T-cell (primary cell): ENCODE results near the gene TNNT3. TPM values are rescaled to one million over a fixed set of nuclear protein-coding genes. Genes with fewer than 3 reads are reported as not detected.

Experiments
- ATAC-seq, 4 experiments: fragments of 200-7000 bp in 3 of 4; fragments of 150-1000 bp in 1 of 4; cut with Tn5 transposase; replicated peaks in 1 of 4; 1 replicate in 3 of 4; 2 replicates in 1 of 4; pipeline ENCODE4 v1.10.0; 2021; ENCODE audit warnings: moderate library complexity in 3 of 4, mild to moderate bottlenecking in 2 of 4, moderate number of reproducible peaks in 1 of 4
- CTCF ChIA-PET, 2 donors: fragments of 300-600 bp; sonication (Branson Sonifier 250); formaldehyde crosslinking; loops; one replicate each; lab custom pipeline; 2022; ENCODE audit warnings: antibody characterized with exemption in 2 of 2; lab: Charles Lee
- POLR2A ChIA-PET, 2 donors: fragments of 300-600 bp; sonication (Branson Sonifier 250); formaldehyde crosslinking; loops; one replicate each; lab custom pipeline; 2022; ENCODE audit warnings: antibody characterized with exemption in 2 of 2; lab: Charles Lee
- DNase-seq, 35 experiments: peaks; one replicate each; pipeline versions ENCODE4 v3.0.0 to v3.0.0-alpha.2; 2013 to 2023
- H3K27ac ChIP-seq: one replicate; pipeline ENCODE4 v1.5.1; 2013; ENCODE audit warnings: low read length
- H3K27me3 ChIP-seq, 2 experiments: replicated peaks in 1 of 2; 1 replicate in 1 of 2; 2 replicates in 1 of 2; pipeline versions ENCODE4 v1.6.1 to v1.7.0; 2013; ENCODE audit warnings: low read length in 1 of 2, mixed read lengths in 1 of 2; ENCODE audit not compliant: control insufficient read depth in 2 of 2, insufficient read depth in 2 of 2; ENCODE audit errors: extremely low read depth in 1 of 2
- H3K36me3 ChIP-seq, 2 donors: 1 replicate in 1 of 2; 2 replicates in 1 of 2; pipeline versions ENCODE4 v1.6.1 to v1.7.0; 2013; ENCODE audit warnings: low read length in 1 of 2; ENCODE audit not compliant: control insufficient read depth in 2 of 2, insufficient read depth in 1 of 2; ENCODE audit errors: extremely low read depth in 1 of 2
- H3K4me1 ChIP-seq, 2 experiments: 1 replicate in 1 of 2; 2 replicates in 1 of 2; pipeline versions ENCODE4 v1.6.1 to v1.7.0; 2013; ENCODE audit warnings: low read length in 2 of 2, mixed read lengths in 1 of 2; ENCODE audit not compliant: insufficient read depth in 2 of 2, control insufficient read depth in 1 of 2; ENCODE audit errors: extremely low read depth in 1 of 2
- H3K4me3 ChIP-seq, 2 donors: 1 replicate in 1 of 2; 2 replicates in 1 of 2; pipeline versions ENCODE4 v1.5.1 to v1.7.0; 2013; ENCODE audit warnings: mild to moderate bottlenecking in 2 of 2, low read length in 1 of 2, moderate library complexity in 1 of 2; ENCODE audit not compliant: control insufficient read depth in 1 of 2; ENCODE audit errors: extremely low read depth in 1 of 2
- H3K9me3 ChIP-seq: 2 replicates; pipeline ENCODE4 v1.7.0; 2013
- H3K27ac Mint-ChIP-seq, 2 donors: one replicate each; pipeline ENCODE4 v1.8.0; 2020 to 2021; ENCODE audit warnings: mild to moderate bottlenecking in 2 of 2, mixed read lengths in 2 of 2
- H3K27me3 Mint-ChIP-seq, 2 donors: one replicate each; pipeline ENCODE4 v1.8.0; 2021 to 2022; ENCODE audit warnings: mixed read lengths in 2 of 2
- H3K36me3 Mint-ChIP-seq: one replicate; pipeline ENCODE4 v1.8.0; 2021; ENCODE audit warnings: mixed read lengths
- H3K4me1 Mint-ChIP-seq, 3 donors: one replicate each; pipeline ENCODE4 v1.8.0; 2020 to 2022; ENCODE audit warnings: mixed read lengths in 3 of 3, mild to moderate bottlenecking in 1 of 3
- H3K4me3 Mint-ChIP-seq, 3 donors: one replicate each; pipeline ENCODE4 v1.8.0; 2020 to 2022; ENCODE audit warnings: mild to moderate bottlenecking in 3 of 3, mixed read lengths in 3 of 3, moderate library complexity in 3 of 3
- H3K9me3 Mint-ChIP-seq, 3 donors: one replicate each; pipeline ENCODE4 v1.8.0; 2020 to 2022; ENCODE audit warnings: mixed read lengths in 3 of 3
- WGBS: methylation state at CpG from one replicate; pipeline ENCODE4 v1.1.5; 2013; ENCODE audit warnings: missing lambda C conversion rate; ENCODE audit not compliant: insufficient coverage; 5-methylcytosine and 5-hydroxymethylcytosine counted together
- total RNA-seq, 35 experiments: library from RNA in 6 of 35; stranded (reverse) in 6 of 35; fragments of 120-200 nt in 1 of 35; gene quantifications; one replicate each; pipeline versions ENCODE4 v1.2.1 to v1.2.4 and lab custom pipeline; 2013 to 2026

TNNT3 gene
- total RNA-seq, 5 donors from 2014 or later (not counting 1 experiment from before 2014, with no cell fraction given): 15.9 to 22.1 (median 18.2) TPM

- no peaks in the 10 kb centered on the region for H3K9me3 ChIP-seq
- no peak overlapping the region for H3K27ac Mint-ChIP-seq
- H3K36me3 ChIP-seq: no peaks in the 10 kb centered on the region
- H3K4me1 Mint-ChIP-seq: no peaks in the 10 kb centered on the region
- H3K27me3 Mint-ChIP-seq: no peaks in the 10 kb centered on the region
- ChIA-PET POLR2A (no interaction called here), CTCF (no interaction called here)
- no peak for DNase-seq
- no peaks in the 10 kb centered on the region for H3K9me3 Mint-ChIP-seq
- H3K27ac ChIP-seq: no peak overlapping the region
- no peak overlapping the region for H3K4me3 ChIP-seq
- ATAC-seq: no peak
- WGBS: no CpG with 5 or more reads among the region's 18 CpGs
- H3K27me3 ChIP-seq: no peaks in the 10 kb centered on the region
- no peaks in the 10 kb centered on the region for H3K36me3 Mint-ChIP-seq
- no peak overlapping the region for H3K4me3 Mint-ChIP-seq
- no peaks in the 10 kb centered on the region for H3K4me1 ChIP-seq
Measured at GRCh38 chr11:1958367-1958766, 38.9 kb downstream of the TNNT3 start.

GRCh38 chr11:1959786-1960185 is 40.3 kb downstream of the TNNT3 start:
- H3K27me3 Mint-ChIP-seq: no peaks in the 10 kb centered on the region
- Histone ChIP-seq H3K27me3 (no peaks in the 10 kb centered on the region), H3K4me1 (no peaks in the 10 kb centered on the region), H3K4me3 (no peak overlapping the region), H3K36me3 (no peaks in the 10 kb centered on the region), H3K27ac (no peak overlapping the region), H3K9me3 (no peaks in the 10 kb centered on the region)
- no peak for DNase-seq
- ChIA-PET POLR2A (no interaction called here), CTCF (no interaction called here)
- no CpG with 5 or more reads among the region's 17 CpGs for WGBS
- no peak for ATAC-seq
- no peaks in the 10 kb centered on the region for H3K9me3 Mint-ChIP-seq
- H3K4me1 Mint-ChIP-seq: no peaks in the 10 kb centered on the region
- H3K36me3 Mint-ChIP-seq: no peaks in the 10 kb centered on the region
- no peak overlapping the region for H3K4me3 Mint-ChIP-seq
- no peak overlapping the region for H3K27ac Mint-ChIP-seq

GRCh38 chr11:1963864-1964263 is 44.4 kb downstream of the TNNT3 start:
- no peaks in the 10 kb centered on the region for H3K27me3 Mint-ChIP-seq
- CTCF ChIA-PET: no interaction called here
- no peaks in the 10 kb centered on the region for H3K36me3 ChIP-seq
- no peaks in the 10 kb centered on the region for H3K36me3 Mint-ChIP-seq
- ATAC-seq (no peak), DNase-seq (no peak)
- WGBS: no CpG with 5 or more reads among the region's 20 CpGs
- H3K9me3 Mint-ChIP-seq: no peaks in the 10 kb centered on the region
- H3K27ac Mint-ChIP-seq: no peak overlapping the region
- POLR2A ChIA-PET: no interaction called here
- no peaks in the 10 kb centered on the region for H3K9me3 ChIP-seq
- H3K4me3 Mint-ChIP-seq: no peak overlapping the region
- no peaks in the 10 kb centered on the region for H3K4me1 Mint-ChIP-seq
- H3K4me3 ChIP-seq: no peak overlapping the region
- H3K27me3 ChIP-seq: no peaks in the 10 kb centered on the region
- no peaks in the 10 kb centered on the region for H3K4me1 ChIP-seq
- no peak overlapping the region for H3K27ac ChIP-seq

DNA sequence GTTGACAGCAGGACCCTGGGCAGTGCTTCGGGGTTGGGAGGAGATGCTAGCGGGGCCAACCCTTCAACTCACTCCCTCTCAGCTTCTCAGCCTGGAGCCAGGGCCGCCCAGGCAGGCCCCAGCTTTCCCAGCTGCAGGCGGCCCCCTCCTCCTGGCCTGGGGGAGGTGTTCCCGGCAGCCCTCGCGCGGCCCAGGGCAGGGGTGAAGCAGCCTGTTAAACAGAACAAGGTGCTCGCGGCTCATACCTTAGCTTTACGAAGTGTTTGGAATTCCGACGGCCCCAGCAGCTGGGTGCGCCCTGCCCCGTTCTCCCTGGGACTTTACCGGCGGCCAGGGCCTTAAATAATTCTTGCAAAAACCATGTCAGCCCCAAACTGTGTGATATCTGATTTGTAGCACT is 44.8 kb downstream of the TNNT3 start:
- no peak overlapping the region for H3K4me3 Mint-ChIP-seq
- POLR2A ChIA-PET: no interaction called here

GRCh38 chr11:1964955-1965354 is 45.5 kb downstream of the TNNT3 start:
- ChIA-PET POLR2A (no interaction called here), CTCF (no interaction called here)
- H3K4me3 Mint-ChIP-seq: no peak overlapping the region
- Histone ChIP-seq H3K9me3 (no peaks in the 10 kb centered on the region), H3K27ac (no peak overlapping the region), H3K4me1 (no peaks in the 10 kb centered on the region), H3K4me3 (no peak overlapping the region), H3K36me3 (no peaks in the 10 kb centered on the region), H3K27me3 (no peaks in the 10 kb centered on the region)
- H3K4me1 Mint-ChIP-seq: no peaks in the 10 kb centered on the region
- H3K36me3 Mint-ChIP-seq: no peaks in the 10 kb centered on the region
- H3K27me3 Mint-ChIP-seq: no peaks in the 10 kb centered on the region
- no CpG with 5 or more reads among the region's 20 CpGs for WGBS
- H3K27ac Mint-ChIP-seq: no peak overlapping the region
- no peaks in the 10 kb centered on the region for H3K9me3 Mint-ChIP-seq
- DNase-seq (no peak), ATAC-seq (no peak)

More for the DNA sequence above, 44.8 kb downstream of the TNNT3 start:
- Mint-ChIP-seq H3K4me1 (no peaks in the 10 kb centered on the region), H3K27me3 (no peaks in the 10 kb centered on the region), H3K9me3 (no peaks in the 10 kb centered on the region), H3K36me3 (no peaks in the 10 kb centered on the region), H3K27ac (no peak overlapping the region)
- no peaks in the 10 kb centered on the region for H3K36me3 ChIP-seq
- H3K4me1 ChIP-seq: no peaks in the 10 kb centered on the region
- H3K27ac ChIP-seq: no peak overlapping the region
- no CpG with 5 or more reads among the region's 17 CpGs for WGBS
- no peak overlapping the region for H3K4me3 ChIP-seq
- no peaks in the 10 kb centered on the region for H3K9me3 ChIP-seq
- CTCF ChIA-PET: no interaction called here
- ATAC-seq (no peak), DNase-seq (no peak)
- H3K27me3 ChIP-seq: no peaks in the 10 kb centered on the region

- Mint-ChIP-seq H3K27me3 (no peaks in the 10 kb centered on the region), H3K4me1 (no peaks in the 10 kb centered on the region), H3K27ac (no peak overlapping the region), H3K4me3 (no peak overlapping the region), H3K9me3 (no peaks in the 10 kb centered on the region), H3K36me3 (no peaks in the 10 kb centered on the region)
- H3K4me3 ChIP-seq: no peak overlapping the region
- CTCF ChIA-PET: no interaction called here
- POLR2A ChIA-PET: no interaction called here
- H3K27ac ChIP-seq: no peak overlapping the region
- DNase-seq (no peak), ATAC-seq (no peak)
- H3K36me3 ChIP-seq: no peaks in the 10 kb centered on the region
- no peaks in the 10 kb centered on the region for H3K27me3 ChIP-seq
- H3K9me3 ChIP-seq: no peaks in the 10 kb centered on the region
- WGBS: no CpG with 5 or more reads among the region's 18 CpGs
- H3K4me1 ChIP-seq: no peaks in the 10 kb centered on the region
Measured at GRCh38 chr11:1966531-1966930, 47.0 kb downstream of the TNNT3 start.

- no peak overlapping the region for H3K27ac ChIP-seq
- ChIA-PET CTCF (no interaction called here), POLR2A (no interaction called here)
- Mint-ChIP-seq H3K9me3 (no peaks in the 10 kb centered on the region), H3K27ac (no peak overlapping the region), H3K36me3 (no peaks in the 10 kb centered on the region), H3K4me1 (no peaks in the 10 kb centered on the region), H3K4me3 (no peak overlapping the region), H3K27me3 (no peaks in the 10 kb centered on the region)
- no peaks in the 10 kb centered on the region for H3K27me3 ChIP-seq
- WGBS: no CpG with 5 or more reads among the region's 21 CpGs
- H3K4me1 ChIP-seq: no peaks in the 10 kb centered on the region
- H3K9me3 ChIP-seq: no peaks in the 10 kb centered on the region
- DNase-seq (no peak), ATAC-seq (no peak)
- H3K4me3 ChIP-seq: no peak overlapping the region
- H3K36me3 ChIP-seq: no peaks in the 10 kb centered on the region
Measured at GRCh38 chr11:1967641-1968225, 48.2 kb downstream of the TNNT3 start.
